ENCODE measurements around the gene NAV2. TPM values are rescaled to one million over a fixed set of nuclear protein-coding genes. Genes with fewer than 3 reads are reported as not detected.

The NAV2 gene
- total RNA-seq, 1 experiment from 2014 or later: 46.3 TPM

GRCh38 chr11:19828382-19829108, 115.9 kb downstream of the NAV2 start:
- peaks cover 14 to 25% (median 18%) of the 10 kb centered on the region in 3 experiments; a peak in 6 of 7 replicates for H3K36me3 Mint-ChIP-seq (ENCODE audit: insufficient read depth in 1 of 3, low read depth in 3 of 3)
- no peak overlapping the region for H2AK5ac ChIP-seq (ENCODE audit: insufficient read length, low read length)
- no peaks in the 10 kb centered on the region for H3K9me3 ChIP-seq (ENCODE audit: control insufficient read depth, low read depth, low read length)
- no peak overlapping the region for H3T11ph ChIP-seq (ENCODE audit: low read length)
- no peak overlapping the region for H4K91ac ChIP-seq (ENCODE audit: insufficient read length, low read depth, low read length)
- no peak overlapping the region for H3K56ac ChIP-seq (ENCODE audit: insufficient read length, low read depth, low read length)
- no peak overlapping the region for H3K4ac ChIP-seq (ENCODE audit: low read depth, low read length)
- H3K79me2 ChIP-seq (ENCODE audit: insufficient read depth, low read length): peaks cover 2% of the 10 kb centered on the region; the same call in 1 of the 2 replicates
- H2BK120ac ChIP-seq (ENCODE audit: low read depth, low read length, poor library complexity, severe bottlenecking): no peak overlapping the region
- H3K27me3 ChIP-seq (ENCODE audit: insufficient read depth, low read length): no peaks in the 10 kb centered on the region
- H3K4me1 ChIP-seq (ENCODE audit: insufficient read depth, low read length): peaks cover 15% of the 10 kb centered on the region
- no peak overlapping the region for H2BK20ac ChIP-seq (ENCODE audit: low read depth, low read length, poor library complexity, severe bottlenecking)
- no peak overlapping the region for H3K9ac ChIP-seq (ENCODE audit: extremely low read depth, insufficient read length, low read length)
- H3K4me3 Mint-ChIP-seq: no peak overlapping the region
- no peaks in the 10 kb centered on the region for H3K23me2 ChIP-seq (ENCODE audit: insufficient read length, low read depth, low read length, poor library complexity, severe bottlenecking)
- no peak overlapping the region for H3K14ac ChIP-seq (ENCODE audit: insufficient read depth, low read length)
- H3K9me3 Mint-ChIP-seq: peaks cover 0 to 2% of the 10 kb centered on the region in 2 experiments; a peak in 2 of 5 replicates
- no peak overlapping the region for H2AFZ ChIP-seq (ENCODE audit: low read length)
- no peak for DNase-seq
- H3K27me3 Mint-ChIP-seq (ENCODE audit: low read depth): no peaks in the 10 kb centered on the region; the same call in 1 of the 2 replicates
- no peak overlapping the region for H2BK12ac ChIP-seq (ENCODE audit: insufficient read length, low read depth, low read length)
- H4K8ac ChIP-seq (replicated peaks; ENCODE audit: insufficient read length, low read depth, low read length): no peak overlapping the region
- no peak overlapping the region for H2BK15ac ChIP-seq (ENCODE audit: low read depth, low read length)
- peaks cover 3% of the 10 kb centered on the region for H3K79me1 ChIP-seq (ENCODE audit: insufficient read depth, low read depth, low read length, poor library complexity, severe bottlenecking)
- no peak overlapping the region for H3K18ac ChIP-seq (ENCODE audit: insufficient read length, low read depth, low read length)
- peaks cover 62 to 67% of the 10 kb centered on the region in 2 experiments for H3K4me1 Mint-ChIP-seq
- H4K5ac ChIP-seq (ENCODE audit: insufficient read length, low read depth, low read length): no peak overlapping the region
- no peaks in the 10 kb centered on the region for H4K20me1 ChIP-seq (ENCODE audit: control insufficient read depth, insufficient read depth, insufficient read length)
- no peak overlapping the region for H3K4me2 ChIP-seq (ENCODE audit: insufficient read depth, insufficient read length, low read length)
- peak overlapping the region; percentile 67 to 81 (median 73) for H3K27ac Mint-ChIP-seq
- H3K27ac ChIP-seq (ENCODE audit: insufficient read length, low read depth, low read length): no peak overlapping the region
- no peak overlapping the region for H3K23ac ChIP-seq (ENCODE audit: insufficient read length, low read depth, low read length)
- H2BK5ac ChIP-seq (ENCODE audit: insufficient read length, low read length): no peak overlapping the region
- TF ChIP-seq, protein P1, sequence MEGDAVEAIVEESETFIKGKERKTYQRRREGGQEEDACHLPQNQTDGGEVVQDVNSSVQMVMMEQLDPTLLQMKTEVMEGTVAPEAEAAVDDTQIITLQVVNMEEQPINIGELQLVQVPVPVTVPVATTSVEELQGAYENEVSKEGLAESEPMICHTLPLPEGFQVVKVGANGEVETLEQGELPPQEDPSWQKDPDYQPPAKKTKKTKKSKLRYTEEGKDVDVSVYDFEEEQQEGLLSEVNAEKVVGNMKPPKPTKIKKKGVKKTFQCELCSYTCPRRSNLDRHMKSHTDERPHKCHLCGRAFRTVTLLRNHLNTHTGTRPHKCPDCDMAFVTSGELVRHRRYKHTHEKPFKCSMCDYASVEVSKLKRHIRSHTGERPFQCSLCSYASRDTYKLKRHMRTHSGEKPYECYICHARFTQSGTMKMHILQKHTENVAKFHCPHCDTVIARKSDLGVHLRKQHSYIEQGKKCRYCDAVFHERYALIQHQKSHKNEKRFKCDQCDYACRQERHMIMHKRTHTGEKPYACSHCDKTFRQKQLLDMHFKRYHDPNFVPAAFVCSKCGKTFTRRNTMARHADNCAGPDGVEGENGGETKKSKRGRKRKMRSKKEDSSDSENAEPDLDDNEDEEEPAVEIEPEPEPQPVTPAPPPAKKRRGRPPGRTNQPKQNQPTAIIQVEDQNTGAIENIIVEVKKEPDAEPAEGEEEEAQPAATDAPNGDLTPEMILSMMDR (conservative IDR thresholded peaks at IDR 0.05): no peak
- WGBS (ENCODE audit: extremely low coverage, insufficient read length, low lambda C conversion rate): no CpG with 5 or more reads among the region's 12 CpGs
